ENCODE results near the gene PHACTR3.

DNA sequence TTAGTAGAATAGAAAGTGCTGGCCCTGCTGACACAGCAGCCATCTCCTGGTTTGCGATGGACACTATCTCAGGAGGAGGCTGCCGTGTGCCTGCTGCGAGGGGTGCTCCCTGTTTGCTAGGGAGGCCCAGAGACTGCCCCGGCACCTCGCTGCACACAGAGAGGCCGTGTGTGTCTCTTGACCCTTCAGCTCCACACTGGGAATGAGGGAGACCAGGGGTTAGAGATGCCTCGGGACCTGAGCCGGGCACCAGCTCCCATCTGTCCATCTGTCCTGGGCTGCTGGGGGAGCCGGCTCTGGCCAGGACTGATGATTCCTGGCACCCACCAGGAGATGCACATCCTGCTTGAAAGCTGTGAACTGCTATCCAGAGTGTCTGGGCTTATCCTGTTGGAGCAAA lies 18.2 kb downstream of the PHACTR3 start:
- TF ChIP-seq, protein P1, sequence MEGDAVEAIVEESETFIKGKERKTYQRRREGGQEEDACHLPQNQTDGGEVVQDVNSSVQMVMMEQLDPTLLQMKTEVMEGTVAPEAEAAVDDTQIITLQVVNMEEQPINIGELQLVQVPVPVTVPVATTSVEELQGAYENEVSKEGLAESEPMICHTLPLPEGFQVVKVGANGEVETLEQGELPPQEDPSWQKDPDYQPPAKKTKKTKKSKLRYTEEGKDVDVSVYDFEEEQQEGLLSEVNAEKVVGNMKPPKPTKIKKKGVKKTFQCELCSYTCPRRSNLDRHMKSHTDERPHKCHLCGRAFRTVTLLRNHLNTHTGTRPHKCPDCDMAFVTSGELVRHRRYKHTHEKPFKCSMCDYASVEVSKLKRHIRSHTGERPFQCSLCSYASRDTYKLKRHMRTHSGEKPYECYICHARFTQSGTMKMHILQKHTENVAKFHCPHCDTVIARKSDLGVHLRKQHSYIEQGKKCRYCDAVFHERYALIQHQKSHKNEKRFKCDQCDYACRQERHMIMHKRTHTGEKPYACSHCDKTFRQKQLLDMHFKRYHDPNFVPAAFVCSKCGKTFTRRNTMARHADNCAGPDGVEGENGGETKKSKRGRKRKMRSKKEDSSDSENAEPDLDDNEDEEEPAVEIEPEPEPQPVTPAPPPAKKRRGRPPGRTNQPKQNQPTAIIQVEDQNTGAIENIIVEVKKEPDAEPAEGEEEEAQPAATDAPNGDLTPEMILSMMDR (IDR thresholded peaks at IDR 0.05; ENCODE audit: low read length), result no peak
- TF ChIP-seq EZH2 (IDR thresholded peaks at IDR 0.05; ENCODE audit: borderline replicate concordance, low read length), result no peak

All from OCI-LY1 (cell line).